Thyroid gland (tissue), 4 donors: ENCODE results near the gene ZNF462.

ENCODE experiments used
- CTCF ChIP-seq, 6 experiments: fragments of 200-600 bp in 3 of 6; fragments of 450-650 bp in 3 of 6; sonication (generic) in 3 of 6; IDR thresholded peaks; one replicate each; pipeline ENCODE4 v1.5.1; 2016 to 2019; ENCODE audit warnings: antibody characterized with exemption in 6 of 6, mild to moderate bottlenecking in 2 of 6, inconsistent platforms in 1 of 6, moderate library complexity in 1 of 6
- POLR2A ChIP-seq, 2 donors: fragments of 450-650 bp; IDR thresholded peaks; one replicate each; pipeline ENCODE4 v1.6.1; 2017; ENCODE audit warnings: antibody characterized with exemption in 2 of 2, mild to moderate bottlenecking in 2 of 2, moderate library complexity in 1 of 2

- TF ChIP-seq CTCF (IDR thresholded peaks at IDR 0.05) (no peak), POLR2A (IDR thresholded peaks at IDR 0.05) (no peak)
Observed at GRCh38 chr9:107018861-107019545, 156.0 kb downstream of the ZNF462 start.
